Limb (tissue), 2 donors: ENCODE measurements around the gene KSR1.

Experiments
- DNase-seq, 2 donors: peaks; one replicate each; pipeline ENCODE4 v3.0.0-alpha.2; 2016; ENCODE audit errors: extremely low spot score in 2 of 2

KSR1 gene

DNA sequence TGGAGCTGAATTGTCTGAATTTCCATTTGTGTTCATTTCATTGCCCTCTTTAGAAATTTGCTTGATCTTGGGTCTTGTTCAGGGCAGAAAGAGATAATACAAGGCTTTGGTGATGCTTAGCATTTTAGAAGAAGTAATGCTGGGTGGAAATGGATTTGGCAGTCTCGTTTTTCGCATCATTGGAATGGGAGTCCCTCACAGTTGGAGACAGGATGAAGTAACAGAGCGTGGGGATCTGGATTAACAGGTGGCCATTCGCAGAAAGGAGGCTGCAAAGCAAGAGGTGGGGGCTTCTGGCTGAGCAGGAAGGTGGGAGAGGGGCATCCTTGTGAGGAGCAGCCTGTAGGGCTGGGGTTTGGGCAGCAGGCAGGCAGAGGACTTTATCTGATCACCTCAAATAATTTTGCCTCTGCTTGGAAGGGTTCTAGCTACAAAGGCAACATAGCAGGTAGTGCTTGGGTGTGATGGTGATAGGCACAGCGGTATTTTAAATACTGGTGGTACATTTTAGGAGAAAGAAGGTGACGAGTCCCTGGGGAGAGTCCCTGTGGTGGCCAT, 17.0 kb downstream of the KSR1 start:
- no peak for DNase-seq

- no peak for DNase-seq
Observed at GRCh38 chr17:27473748-27474609, 17.7 kb downstream of the KSR1 start.

GRCh38 chr17:27475070-27475673, 18.9 kb downstream of the KSR1 start:
- no peak for DNase-seq

- no peak for DNase-seq
Observed at GRCh38 chr17:27475981-27476895, 20.0 kb downstream of the KSR1 start.

GRCh38 chr17:27477050-27477888, 21.0 kb downstream of the KSR1 start:
- no peak for DNase-seq

GRCh38 chr17:27477971-27478684, 21.9 kb downstream of the KSR1 start:
- DNase-seq: no peak

DNA sequence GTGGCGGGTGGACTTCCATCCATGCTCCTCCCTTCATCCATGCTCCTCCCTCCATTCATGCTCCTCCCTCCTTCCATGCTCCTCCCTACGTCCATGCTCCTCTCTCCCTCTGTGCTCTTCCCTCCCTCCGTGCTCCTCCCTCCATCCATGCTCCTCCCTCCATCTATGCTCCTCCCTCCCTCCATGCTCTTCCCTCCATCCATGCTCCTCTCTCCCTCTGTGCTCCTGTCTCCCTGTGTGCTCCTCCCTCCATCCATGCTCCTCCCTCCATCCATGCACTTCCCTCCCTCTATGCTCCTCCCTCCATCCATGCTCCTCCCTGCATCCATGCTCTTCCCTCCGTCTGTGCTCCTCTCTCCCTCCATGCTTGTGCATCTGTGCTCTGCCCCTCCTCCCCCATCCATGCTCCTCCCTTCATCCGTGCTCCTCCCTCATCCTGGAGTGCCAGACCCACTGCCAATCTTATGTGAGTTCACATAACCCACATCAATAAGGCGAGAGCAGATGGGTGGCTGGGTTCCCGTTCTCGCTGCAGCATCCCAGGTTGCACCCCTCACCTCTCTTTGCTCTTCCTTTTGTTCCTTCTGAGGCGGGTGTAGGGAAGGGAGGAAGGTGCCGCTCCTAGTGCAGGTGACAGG, 22.8 kb downstream of the KSR1 start:
- DNase-seq: no peak

DNA sequence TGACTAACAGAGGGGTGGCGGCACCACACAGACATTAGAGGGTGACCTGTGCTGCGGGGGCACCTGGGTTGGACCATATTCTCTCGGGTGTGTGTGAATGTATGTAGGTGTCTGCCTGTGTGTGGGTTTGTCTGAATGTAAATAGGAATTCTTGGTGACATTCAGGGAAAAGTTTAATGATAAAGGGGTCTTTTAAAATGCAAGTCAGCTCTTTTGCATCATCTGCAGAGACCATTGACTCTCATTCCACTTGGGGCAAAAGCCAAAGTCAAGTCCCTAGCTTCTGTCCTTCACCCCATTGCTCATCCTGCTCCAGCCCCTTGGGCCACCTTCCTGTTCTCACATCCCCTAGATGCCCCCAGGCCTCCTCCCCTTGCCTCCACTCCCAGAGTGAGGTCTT, 23.6 kb downstream of the KSR1 start:
- DNase-seq: no peak

DNA sequence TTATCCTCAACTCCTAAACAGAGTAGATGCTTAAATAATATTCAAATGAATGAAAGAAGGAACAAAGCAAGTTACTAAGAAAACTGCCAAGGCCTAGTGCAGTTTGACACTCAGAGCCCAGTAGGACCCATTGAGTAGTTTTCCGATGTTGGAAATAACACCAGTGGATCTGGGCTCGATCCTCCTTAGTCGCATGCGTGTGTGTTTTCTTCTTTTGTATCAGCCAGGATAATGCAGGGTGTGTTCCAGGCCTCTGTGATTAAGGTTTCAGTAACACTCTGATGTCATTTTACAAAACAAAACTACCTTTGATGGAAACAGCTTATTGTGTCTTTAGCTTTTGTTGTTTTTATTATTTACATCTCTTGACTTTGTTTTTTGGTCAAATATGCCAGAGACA, 24.5 kb downstream of the KSR1 start:
- DNase-seq: no peak

GRCh38 chr17:27481327-27481726, 25.1 kb downstream of the KSR1 start:
- no peak for DNase-seq

DNA sequence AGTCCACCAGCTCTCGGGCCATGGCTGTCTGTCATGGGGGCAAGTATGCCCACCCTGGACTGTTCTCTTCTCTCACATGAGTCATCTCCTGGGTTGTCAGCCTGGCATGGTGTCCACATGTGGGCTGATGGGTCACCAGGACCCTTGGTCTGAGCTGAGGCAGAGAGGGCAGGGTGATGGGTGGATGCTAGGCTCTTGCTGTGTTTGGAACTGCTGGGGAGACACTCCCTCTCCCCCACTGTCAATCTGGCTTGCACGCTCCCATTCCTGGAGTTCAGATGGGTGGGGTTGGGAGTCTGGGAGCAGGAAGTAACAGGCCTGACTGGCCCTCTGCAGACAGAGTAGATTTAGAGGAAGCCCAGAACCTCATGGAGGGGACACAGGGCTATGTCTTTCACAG, 28.9 kb downstream of the KSR1 start:
- DNase-seq: no peak

- no peak for DNase-seq
Observed at GRCh38 chr17:27485716-27486495, 29.7 kb downstream of the KSR1 start.

DNA sequence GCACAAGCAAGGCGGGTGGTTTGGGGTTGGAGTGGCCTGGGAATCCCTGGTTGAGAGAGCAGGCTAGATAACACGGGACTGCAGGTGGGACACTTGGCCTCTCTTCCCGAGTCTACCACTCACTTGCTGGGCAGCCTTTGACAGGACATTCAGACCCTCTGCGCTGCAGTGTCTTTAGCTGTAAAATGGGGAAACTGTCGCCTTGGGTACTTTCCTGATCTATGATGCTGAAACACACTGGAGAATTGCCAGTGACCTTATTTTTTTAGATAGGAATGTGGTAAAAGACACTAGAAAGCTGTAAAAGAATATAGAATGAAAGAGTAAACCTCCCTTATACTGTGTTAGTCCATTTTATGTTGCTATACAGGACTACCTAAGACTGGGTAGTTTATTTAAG, 30.5 kb downstream of the KSR1 start:
- no peak for DNase-seq

GRCh38 chr17:27488231-27488630, 32.0 kb downstream of the KSR1 start:
- DNase-seq: no peak

- DNase-seq: no peak
Observed at GRCh38 chr17:27489045-27489715, 32.9 kb downstream of the KSR1 start.

DNA sequence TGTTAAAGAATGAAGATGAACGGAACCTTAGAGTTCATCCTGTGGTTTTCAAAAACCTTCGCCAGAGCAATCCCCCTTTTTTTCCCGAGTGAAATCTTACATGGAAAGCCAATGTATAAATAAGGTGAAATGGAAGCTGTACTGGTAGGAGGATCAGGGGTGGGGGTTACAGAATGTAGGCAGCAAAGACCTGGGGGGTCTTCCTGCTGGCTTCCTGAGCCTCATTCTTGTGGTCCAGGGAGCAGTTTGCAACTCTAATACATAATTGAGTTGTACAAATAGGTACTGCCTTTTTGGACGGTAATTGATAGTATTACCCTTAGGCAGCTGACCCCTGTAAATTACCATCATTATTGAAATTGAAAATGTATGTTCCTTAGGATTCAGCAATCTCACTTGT, 34.1 kb downstream of the KSR1 start:
- no peak for DNase-seq

GRCh38 chr17:27491713-27492190, 35.5 kb downstream of the KSR1 start:
- no peak for DNase-seq

GRCh38 chr17:27492470-27492869, 36.2 kb downstream of the KSR1 start:
- no peak for DNase-seq
